ENCODE results near the gene MALRD1. TPM values are rescaled to one million over a fixed set of nuclear protein-coding genes. Genes with fewer than 3 reads are reported as not detected.

MALRD1 gene
- total and polyA plus RNA-seq, 2 of the 8 experiments (the other 6 are each of a cell fraction or from before 2014, with no cell fraction given) = 0.32 to 0.35 TPM

DNA sequence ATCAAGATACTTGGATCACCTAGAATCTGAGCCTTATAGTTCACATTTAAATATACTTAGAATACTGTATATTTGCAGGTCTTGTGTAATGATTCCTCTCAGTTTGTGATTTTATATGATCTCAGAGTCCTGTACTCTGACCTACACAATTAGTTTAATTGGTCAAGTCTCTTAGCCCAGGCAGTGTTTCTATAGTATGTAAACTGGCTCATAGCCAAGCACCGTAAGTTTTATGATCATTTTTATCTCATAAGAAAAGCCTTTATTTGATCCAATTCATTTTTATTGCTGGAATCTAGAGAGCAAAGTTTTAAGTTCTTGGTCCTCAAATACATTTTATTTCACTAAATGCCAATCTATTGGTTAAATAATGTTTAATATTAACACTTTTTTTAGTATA, 242.2 kb downstream of the MALRD1 start:
- Histone ChIP-seq H3K14ac (ENCODE audit: insufficient read length) (no peak overlapping the region), H2BK12ac (ENCODE audit: low read depth, low read length) (no peak overlapping the region), H3K4me2 (ENCODE audit: insufficient read depth in 1 of 2, low read depth in 2 of 2, low read length in 2 of 2) (no peak overlapping the region), H3K9me3 (ENCODE audit: insufficient read depth in 2 of 2, low read depth in 1 of 2, low read length in 1 of 2) (no peaks in the 10 kb centered on the region), H3K23ac (ENCODE audit: insufficient read length) (no peak overlapping the region), H3K18ac (ENCODE audit: extremely low read depth, low read length) (no peak overlapping the region), H3K27me3 (replicated peaks in 1 of 4; ENCODE audit: control insufficient read depth in 3 of 4, extremely low read depth in 1 of 4, insufficient read depth in 3 of 4, low read length in 3 of 4) (no peaks in the 10 kb centered on the region), H3K9ac (replicated peaks in 1 of 4; ENCODE audit: extremely low read depth in 1 of 4, low read depth in 3 of 4, low read length in 3 of 4) (no peak overlapping the region), H3K56ac (replicated peaks; ENCODE audit: insufficient read length, low read depth, low read length) (no peak overlapping the region), H3K4me1 (replicated peaks in 1 of 4; ENCODE audit: control insufficient read depth in 3 of 4, insufficient read depth in 4 of 4, low read length in 3 of 4) (no peaks in the 10 kb centered on the region), H2BK5ac (ENCODE audit: low read depth, low read length) (no peak overlapping the region), H3K27ac (ENCODE audit: low read depth, low read length) (no peak overlapping the region), H2BK120ac (replicated peaks; ENCODE audit: low read depth, low read length) (no peak overlapping the region), H2AK5ac (ENCODE audit: low read depth, low read length) (no peak overlapping the region), H3K4me3 (ENCODE audit: extremely low read depth in 1 of 4, insufficient read depth in 2 of 4, low read depth in 3 of 4, low read length in 4 of 4) (no peak overlapping the region), H3K79me1 (ENCODE audit: low read depth, low read length) (no peaks in the 10 kb centered on the region), H3K4ac (replicated peaks; ENCODE audit: insufficient read length, low read depth, low read length) (no peak overlapping the region), H3K36me3 (ENCODE audit: control insufficient read depth in 2 of 4, insufficient read depth in 4 of 4, low read length in 3 of 4) (no peaks in the 10 kb centered on the region), H4K8ac (ENCODE audit: extremely low read depth, insufficient read depth, low read length) (no peak overlapping the region), H3K79me2 (ENCODE audit: control insufficient read depth in 1 of 2, insufficient read depth in 2 of 2, low read length in 2 of 2) (no peaks in the 10 kb centered on the region), H2BK20ac (ENCODE audit: low read length) (no peak overlapping the region), H2BK15ac (ENCODE audit: low read length) (no peak overlapping the region), H2AFZ (ENCODE audit: low read length) (no peak overlapping the region), H4K20me1 (replicated peaks in 1 of 2; ENCODE audit: control insufficient read depth in 1 of 2, insufficient read depth in 2 of 2, low read length in 2 of 2) (no peaks in the 10 kb centered on the region), H4K5ac (ENCODE audit: insufficient read length, low read depth, low read length) (no peak overlapping the region), H3K23me2 (ENCODE audit: low read depth, low read length) (no peaks in the 10 kb centered on the region), H4K91ac (replicated peaks; ENCODE audit: insufficient read length, low read length) (no peak overlapping the region)
- CTCF ChIA-PET (ENCODE audit: partially characterized antibody) = no interaction called here
- 96% methylated on average over 1 of the region's 1 CpG; no CpG with 5 or more reads in 1 of the 2 experiments for WGBS, 2 experiments (ENCODE audit: extremely low coverage in 1 of 2, insufficient coverage in 1 of 2, insufficient read length in 1 of 2, insufficient replicate concordance in 2 of 2, low coverage in 1 of 2, low lambda C conversion rate in 2 of 2, missing lambda C conversion rate in 1 of 2)
- DNase-seq (ENCODE audit: low read depth in 1 of 2, low spot score in 2 of 2) = no peak
- no peak for FAIRE-seq
- no peak for TF ChIP-seq SUZ12 (IDR thresholded peaks at IDR 0.05; ENCODE audit: low read length)
- TF ChIP-seq BRCA1 (IDR thresholded peaks at IDR 0.05; ENCODE audit: low read depth, low read length) = no peak
- no peak for TF ChIP-seq CEBPB (IDR thresholded peaks at IDR 0.05; ENCODE audit: low read depth, low read length)
- TF ChIP-seq ATF2 (IDR thresholded peaks at IDR 0.05; ENCODE audit: low read length) = no peak
- TF ChIP-seq HDAC6 (IDR thresholded peaks at IDR 0.05; ENCODE audit: low read depth, low read length) = no peak
- no peak for TF ChIP-seq SRF (IDR thresholded peaks at IDR 0.05; ENCODE audit: low read depth, low read length)
- POLR2A ChIA-PET (ENCODE audit: partially characterized antibody) = no interaction called here
